GM18498 (cell line): ENCODE results near the gene PKP1.

Experiments
- ATAC-seq: cut with Tn5 transposase; IDR thresholded peaks from one replicate; pipeline ENCODE4 v1.9.1; 2021; ENCODE audit warnings: mild to moderate bottlenecking, moderate library complexity; ENCODE audit not compliant: unreplicated experiment

Gene PKP1

DNA sequence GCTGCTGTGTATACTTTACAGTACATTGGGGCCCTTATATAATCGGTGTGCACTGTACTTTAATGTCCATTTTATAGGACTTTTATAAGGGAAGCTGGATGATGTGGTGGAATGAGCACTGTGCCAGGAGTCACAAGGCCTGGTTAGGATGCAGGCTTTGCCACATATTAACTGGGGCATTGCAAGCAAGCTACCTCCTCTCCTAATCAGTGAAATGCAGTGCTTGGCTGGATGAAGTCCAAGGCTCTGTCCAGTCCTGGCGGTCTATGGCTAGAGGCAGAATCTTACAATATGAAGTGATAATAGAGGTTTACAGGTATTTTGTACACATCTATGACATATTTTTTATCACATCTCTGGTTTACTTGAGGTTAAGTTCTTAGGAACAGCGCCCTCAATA is 1.7 kb upstream of the PKP1 start:
- ATAC-seq = no peak

DNA sequence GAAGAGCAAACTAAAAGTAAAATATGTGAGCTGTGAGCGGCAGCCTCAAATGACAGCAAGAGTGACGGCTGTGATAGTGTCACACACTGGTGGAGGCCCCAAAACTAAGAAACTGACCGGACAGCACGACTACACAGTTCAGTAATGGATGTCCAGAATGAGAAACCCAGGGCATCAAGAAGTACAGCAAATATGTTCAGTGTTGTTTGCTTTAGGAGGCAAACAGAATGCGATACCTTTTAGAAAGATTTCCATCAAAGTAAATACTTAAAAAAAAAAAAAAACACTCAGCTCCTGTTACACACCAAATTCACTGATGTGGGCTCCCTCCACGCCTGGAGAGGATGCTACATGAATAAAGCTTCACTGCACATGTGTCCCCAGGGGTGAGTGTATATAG is 1.1 kb upstream of the PKP1 start:
- no peak for ATAC-seq

DNA sequence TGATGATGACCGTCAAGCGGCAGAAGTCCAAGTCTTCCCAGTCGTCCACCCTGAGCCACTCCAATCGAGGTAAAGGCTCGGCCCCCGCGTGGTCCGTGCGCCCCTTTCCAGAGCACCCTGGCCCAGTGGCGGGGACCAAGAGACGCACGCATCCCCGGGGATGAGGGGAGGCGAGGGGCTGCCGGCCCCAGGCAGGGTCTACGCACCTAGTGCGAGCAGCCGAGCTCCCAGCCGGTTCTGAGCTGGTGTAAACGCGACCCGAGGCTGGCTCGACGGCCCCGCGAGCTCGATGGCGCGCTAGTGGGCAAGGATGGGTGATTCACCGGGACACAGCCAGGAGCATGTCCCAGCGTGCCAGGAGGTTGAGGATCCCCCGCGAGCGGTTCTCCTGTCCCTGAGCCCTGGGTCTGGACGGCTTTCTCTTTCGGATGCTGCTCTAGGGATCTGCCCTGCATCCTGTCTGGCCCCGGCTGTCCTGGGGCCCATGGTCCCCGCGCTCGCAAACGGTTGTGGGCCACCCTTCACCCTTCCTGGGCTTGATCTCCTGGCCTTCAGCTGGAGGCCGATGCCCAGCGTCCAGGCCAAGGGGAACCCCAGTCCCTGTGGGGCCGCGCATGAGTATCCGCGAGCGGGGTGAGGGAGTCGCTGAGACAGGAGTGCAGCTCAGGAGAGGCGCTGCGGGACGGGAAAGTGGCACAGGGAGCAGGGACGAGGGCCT is 689 bp downstream of the PKP1 start:
- ATAC-seq = no peak

- ATAC-seq = no peak
Measured at GRCh38 chr1:201284636-201285035, 1.3 kb downstream of the PKP1 start.

DNA sequence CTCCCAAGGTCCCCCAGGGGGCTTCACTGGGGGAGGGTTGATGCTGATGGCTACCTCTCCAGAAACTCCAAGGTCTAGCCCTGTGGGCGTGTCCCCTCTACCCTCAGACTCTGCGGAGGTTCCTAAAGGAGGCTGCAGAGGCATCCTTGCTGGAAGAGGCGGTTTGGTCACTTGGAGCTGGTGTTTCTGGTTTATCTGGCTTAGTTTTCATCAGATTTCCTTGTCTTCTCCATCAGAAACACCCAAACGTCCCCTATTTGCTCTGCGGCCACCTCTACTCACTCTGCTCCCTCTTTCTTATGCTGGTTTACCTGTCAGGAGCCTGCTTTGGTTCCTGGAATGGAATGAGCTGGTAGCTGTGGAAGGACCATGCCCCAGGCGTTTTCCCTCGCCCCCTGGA is 2.5 kb downstream of the PKP1 start:
- ATAC-seq = no peak

DNA sequence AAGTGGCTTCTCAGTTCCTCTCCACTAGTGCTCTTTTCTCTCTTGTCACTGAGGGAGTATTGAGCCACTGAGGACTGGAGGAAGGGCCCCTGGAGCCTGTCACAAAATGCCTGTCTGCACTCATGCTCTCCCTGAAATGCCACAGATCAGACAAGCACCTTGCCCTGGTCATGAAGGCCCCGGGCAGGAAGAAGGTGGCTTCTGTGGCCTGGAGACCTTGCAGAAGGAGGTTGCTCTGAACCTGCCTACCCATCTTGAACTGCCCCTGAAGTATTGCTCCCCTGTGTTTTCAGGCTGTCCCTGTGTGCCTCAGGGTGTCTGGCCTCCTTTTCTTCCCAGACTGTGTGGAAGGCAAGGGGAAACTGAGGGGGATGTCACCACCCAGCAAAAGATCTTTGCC is 3.1 kb downstream of the PKP1 start:
- ATAC-seq = no peak

- ATAC-seq = no peak
Measured at GRCh38 chr1:201288007-201288406, 4.7 kb downstream of the PKP1 start.

DNA sequence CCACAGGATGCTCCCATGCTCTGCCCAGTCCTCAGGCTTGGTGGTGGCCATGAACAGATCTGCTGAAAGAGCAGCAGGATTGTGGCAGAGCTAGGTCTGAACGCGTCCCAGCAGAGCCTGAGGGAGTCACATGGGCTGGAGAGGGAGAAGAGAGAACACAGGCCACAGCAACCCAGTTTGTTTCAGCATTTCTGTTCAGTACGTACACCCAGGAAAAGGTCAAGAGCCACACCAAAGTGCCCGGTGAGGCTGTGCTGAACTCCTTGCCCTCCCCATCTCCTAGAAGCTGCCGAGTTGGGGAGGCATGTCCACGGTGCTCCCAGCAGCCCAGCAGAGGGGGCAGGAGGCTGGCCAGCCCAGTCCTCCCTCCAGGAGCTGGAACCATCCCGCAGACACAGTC is 5.5 kb downstream of the PKP1 start:
- ATAC-seq = no peak

DNA sequence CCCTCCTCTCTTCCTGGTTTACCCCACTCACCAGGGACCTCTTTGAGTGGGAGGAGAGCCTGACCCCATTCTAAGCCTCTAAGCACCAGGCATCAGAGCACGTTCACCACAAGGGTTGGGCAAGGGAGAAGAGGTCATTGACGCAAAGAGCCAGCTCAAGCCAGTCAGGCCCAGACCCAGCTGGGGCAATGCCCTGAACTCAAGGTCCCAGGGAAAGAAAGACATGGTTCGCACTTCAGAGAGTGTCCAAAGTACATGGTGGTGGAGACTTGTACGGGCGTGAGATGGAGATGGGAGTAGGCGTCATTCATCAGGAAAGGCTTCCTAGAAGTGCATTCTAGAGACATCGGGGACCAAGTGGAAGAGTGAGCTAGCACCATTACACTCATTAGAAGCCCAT is 7.2 kb downstream of the PKP1 start:
- ATAC-seq = no peak

- ATAC-seq = no peak
Measured at GRCh38 chr1:201291916-201292315, 8.6 kb downstream of the PKP1 start.

GRCh38 chr1:201294876-201295275 is 11.6 kb downstream of the PKP1 start:
- no peak for ATAC-seq

DNA sequence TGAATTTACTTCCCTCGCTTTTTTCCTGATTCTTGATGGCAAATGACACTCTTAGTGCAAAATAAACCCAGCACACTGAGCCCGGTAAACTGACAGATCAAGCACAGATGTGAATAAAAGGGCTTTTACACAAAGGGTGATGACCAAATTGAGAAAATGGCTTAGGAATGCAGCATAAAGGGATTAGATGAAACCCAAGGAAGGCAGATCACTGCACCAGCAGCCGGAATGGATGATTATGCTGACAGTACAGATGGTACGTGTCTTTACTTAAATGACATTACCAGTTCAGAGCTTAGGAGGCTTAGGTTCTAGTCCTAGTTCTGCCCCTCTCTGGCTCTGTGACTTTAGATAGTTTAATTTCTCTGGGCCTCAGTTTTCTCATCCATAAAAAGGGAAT is 12.0 kb downstream of the PKP1 start:
- ATAC-seq = no peak

GRCh38 chr1:201295861-201296260 is 12.6 kb downstream of the PKP1 start:
- ATAC-seq = no peak

GRCh38 chr1:201296352-201296751 is 13.0 kb downstream of the PKP1 start:
- ATAC-seq = no peak

DNA sequence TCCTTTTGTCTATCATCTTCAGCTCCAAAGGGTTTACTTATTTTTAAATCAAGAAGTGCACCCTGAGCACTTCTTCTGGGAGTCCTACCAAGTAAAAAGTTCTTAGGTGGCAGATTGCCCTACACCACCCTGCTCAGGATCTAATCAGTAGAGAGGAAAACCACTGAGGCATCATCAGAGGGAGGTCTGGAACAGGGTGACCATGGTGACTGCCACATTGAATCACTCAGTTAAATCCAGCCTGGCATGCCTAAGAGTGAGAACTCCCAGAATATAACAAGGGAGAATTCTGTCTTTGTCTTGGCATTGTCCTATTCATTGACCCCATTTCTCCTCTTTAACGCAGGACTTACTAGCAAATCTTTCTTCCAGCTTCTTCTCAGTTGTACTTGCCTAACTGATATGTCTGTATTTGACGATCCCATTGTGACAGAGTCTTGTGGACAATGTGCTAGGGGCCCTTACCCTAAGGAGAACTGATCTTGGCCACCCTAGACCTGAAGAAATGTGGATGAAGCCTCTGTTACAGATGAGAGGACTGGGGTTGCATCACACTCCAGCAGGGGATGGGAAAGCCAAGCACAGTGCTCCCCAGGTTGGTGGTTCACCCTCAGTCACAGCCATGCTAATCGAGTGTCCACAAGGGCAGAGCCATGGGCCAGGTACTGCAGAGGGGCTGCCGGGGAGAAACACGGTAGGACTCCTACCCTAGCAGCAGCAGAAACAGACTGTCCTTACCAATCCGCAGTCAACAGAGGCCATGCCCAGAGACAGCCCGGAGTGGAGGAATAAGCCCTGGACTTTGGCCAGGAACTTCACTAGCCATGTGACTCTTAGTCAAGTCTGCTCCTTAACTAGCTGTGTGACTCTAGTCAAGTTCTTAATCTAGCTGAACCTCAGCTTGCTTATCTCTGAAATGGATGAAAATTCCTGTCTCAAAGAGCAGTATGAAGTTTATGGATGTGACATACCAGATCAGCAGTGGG is 15.4 kb downstream of the PKP1 start:
- no peak for ATAC-seq

GRCh38 chr1:201299968-201300367 is 16.7 kb downstream of the PKP1 start:
- ATAC-seq = no peak

- ATAC-seq = no peak
Measured at GRCh38 chr1:201300641-201301040, 17.3 kb downstream of the PKP1 start.

GRCh38 chr1:201302163-201303152 is 19.2 kb downstream of the PKP1 start:
- no peak for ATAC-seq

- no peak for ATAC-seq
Measured at GRCh38 chr1:201304126-201304525, 20.8 kb downstream of the PKP1 start.

DNA sequence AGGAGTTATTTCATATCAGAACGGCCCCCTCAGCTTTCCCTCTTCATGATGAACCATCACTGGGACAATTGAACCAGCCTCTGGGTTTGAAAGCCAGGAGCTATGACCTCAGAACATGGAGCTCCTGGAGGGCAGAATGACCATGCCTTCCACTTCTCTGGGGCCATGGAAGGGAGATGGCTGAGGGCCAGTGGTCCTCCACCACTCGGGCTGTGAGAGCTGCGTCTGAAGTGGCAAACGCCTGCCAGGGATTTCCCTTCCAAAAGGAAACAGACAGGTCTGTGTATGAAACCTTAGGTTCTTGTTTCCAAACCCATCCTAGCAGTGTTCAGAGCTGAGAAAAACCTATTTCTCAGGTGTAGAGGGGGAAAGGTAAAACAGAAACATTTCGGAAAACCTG is 22.5 kb downstream of the PKP1 start:
- ATAC-seq = no peak

DNA sequence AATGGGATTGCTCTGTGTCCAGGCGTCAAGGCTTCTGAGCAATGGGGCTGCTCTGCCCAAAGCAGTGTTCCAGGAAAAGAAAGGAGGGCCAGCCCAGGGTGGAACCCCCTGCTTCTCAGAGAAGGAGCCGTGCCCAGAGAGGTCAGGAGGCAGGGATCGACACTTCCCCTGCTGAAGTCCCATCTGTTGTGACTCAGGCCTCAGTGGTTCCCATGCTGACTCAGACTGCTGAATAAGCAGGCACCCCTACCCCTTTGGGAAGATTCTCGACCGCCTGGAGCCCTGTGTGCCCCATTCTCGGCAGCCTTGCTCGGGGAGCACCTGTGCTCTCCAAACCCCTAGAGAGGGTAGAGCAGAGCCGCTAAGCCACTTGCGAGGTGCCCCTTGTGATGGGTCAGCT is 23.9 kb downstream of the PKP1 start:
- no peak for ATAC-seq
